Measurements from ENCODE around the gene CAVIN3. TPM values are rescaled to one million over a fixed set of nuclear protein-coding genes. Genes with fewer than 3 reads are reported as not detected.

CAVIN3 gene
- total RNA-seq, 2 experiments from 2014 or later = 0.27 TPM; not detected in 1

DNA sequence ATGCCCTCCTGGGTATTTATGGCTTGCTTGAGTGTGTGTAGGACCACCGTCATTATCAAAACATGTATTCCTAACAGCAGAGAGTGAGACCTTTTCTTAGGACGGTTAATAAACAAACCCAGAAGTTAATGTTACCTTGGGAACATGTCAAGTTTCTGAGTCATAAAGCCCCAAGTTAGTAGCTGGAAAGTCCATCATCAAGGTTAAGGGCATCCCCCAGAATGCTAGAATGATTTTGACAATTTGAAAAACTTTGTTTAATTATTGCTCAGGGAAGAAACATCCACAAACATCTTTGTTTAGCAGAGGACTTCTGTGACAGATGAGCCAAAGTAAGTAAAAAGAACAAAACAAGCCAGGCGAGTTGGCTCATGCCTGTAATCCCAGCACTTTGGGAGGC, 20.0 kb downstream of the CAVIN3 start:
- CTCF ChIA-PET = no interaction called here
- Histone ChIP-seq H3K9me3 (ENCODE audit: control insufficient read depth in 1 of 2, insufficient read depth in 1 of 2, low read length in 2 of 2) (no peaks in the 10 kb centered on the region), H3K27me3 (ENCODE audit: control insufficient read depth in 1 of 2, insufficient read depth in 2 of 2, low read length in 2 of 2) (peaks cover 0 to 5% of the 10 kb centered on the region in 2 experiments), H3K4me3 (ENCODE audit: low read length) (no peak overlapping the region), H3K4me1 (ENCODE audit: insufficient read depth, low read length) (no peaks in the 10 kb centered on the region), H3K36me3 (ENCODE audit: insufficient read depth, low read length) (no peaks in the 10 kb centered on the region), H3K27ac (ENCODE audit: low read depth in 1 of 2, low read length in 2 of 2) (no peak overlapping the region)
- intact Hi-C loops (cut with DNase I, micrococcal nuclease) = no loop called here
- DNase-seq (no peak), ATAC-seq (ENCODE audit: poor library complexity) (no peak)
- POLR2A ChIA-PET = no interaction called here
- Mint-ChIP-seq H3K36me3 (ENCODE audit: low read depth) (no peaks in the 10 kb centered on the region), H3K9me3 (no peaks in the 10 kb centered on the region), H3K27ac (no peak overlapping the region), H3K27me3 (peaks cover 47% of the 10 kb centered on the region), H3K4me1 (ENCODE audit: low read depth) (no peaks in the 10 kb centered on the region), H3K4me3 (no peak overlapping the region)
- TF ChIP-seq, protein P1, sequence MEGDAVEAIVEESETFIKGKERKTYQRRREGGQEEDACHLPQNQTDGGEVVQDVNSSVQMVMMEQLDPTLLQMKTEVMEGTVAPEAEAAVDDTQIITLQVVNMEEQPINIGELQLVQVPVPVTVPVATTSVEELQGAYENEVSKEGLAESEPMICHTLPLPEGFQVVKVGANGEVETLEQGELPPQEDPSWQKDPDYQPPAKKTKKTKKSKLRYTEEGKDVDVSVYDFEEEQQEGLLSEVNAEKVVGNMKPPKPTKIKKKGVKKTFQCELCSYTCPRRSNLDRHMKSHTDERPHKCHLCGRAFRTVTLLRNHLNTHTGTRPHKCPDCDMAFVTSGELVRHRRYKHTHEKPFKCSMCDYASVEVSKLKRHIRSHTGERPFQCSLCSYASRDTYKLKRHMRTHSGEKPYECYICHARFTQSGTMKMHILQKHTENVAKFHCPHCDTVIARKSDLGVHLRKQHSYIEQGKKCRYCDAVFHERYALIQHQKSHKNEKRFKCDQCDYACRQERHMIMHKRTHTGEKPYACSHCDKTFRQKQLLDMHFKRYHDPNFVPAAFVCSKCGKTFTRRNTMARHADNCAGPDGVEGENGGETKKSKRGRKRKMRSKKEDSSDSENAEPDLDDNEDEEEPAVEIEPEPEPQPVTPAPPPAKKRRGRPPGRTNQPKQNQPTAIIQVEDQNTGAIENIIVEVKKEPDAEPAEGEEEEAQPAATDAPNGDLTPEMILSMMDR (IDR thresholded peaks at IDR 0.05) = no peak

DNA sequence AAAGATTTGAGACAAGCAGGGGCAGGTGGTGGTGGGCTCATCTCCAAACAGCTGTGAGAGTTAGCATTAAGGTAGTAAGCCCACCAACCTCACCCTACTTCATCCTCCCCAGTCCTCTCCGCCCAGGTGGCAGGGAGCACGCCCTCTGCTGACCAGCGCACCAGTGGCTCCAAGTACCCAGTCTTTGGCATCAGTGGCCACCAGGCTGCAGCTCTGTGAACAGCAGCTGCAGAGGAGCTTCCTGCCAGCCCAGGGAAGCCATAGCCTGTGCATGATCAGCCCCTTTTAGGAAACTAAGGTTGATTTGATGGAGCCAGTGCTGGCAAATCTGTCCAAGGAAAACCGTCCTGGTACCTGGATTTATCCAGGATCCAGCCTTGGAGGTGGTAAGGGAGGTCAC, 21.7 kb downstream of the CAVIN3 start:
- H3K4me1 Mint-ChIP-seq (ENCODE audit: low read depth) = no peaks in the 10 kb centered on the region
- Histone ChIP-seq H3K4me3 (ENCODE audit: low read length) (no peak overlapping the region), H3K27ac (ENCODE audit: low read depth in 1 of 2, low read length in 2 of 2) (no peak overlapping the region), H3K36me3 (ENCODE audit: insufficient read depth, low read length) (no peaks in the 10 kb centered on the region), H3K4me1 (ENCODE audit: insufficient read depth, low read length) (no peaks in the 10 kb centered on the region), H3K27me3 (ENCODE audit: control insufficient read depth in 1 of 2, insufficient read depth in 2 of 2, low read length in 2 of 2) (peaks cover 0 to 2% of the 10 kb centered on the region in 2 experiments), H3K9me3 (ENCODE audit: control insufficient read depth in 1 of 2, insufficient read depth in 1 of 2, low read length in 2 of 2) (no peaks in the 10 kb centered on the region)
- TF ChIP-seq, protein P1 (IDR thresholded peaks at IDR 0.05) = no peak
- H3K4me3 Mint-ChIP-seq = no peak overlapping the region
- H3K27me3 Mint-ChIP-seq = peaks cover 46% of the 10 kb centered on the region
- no peaks in the 10 kb centered on the region for H3K9me3 Mint-ChIP-seq
- intact Hi-C loops (cut with DNase I, micrococcal nuclease) = loop anchor here in 1 of 2 experiments (5.0 kb wide), 1 partner anchor 209 kb away; no protein-coding TSS in a partner anchor
- H3K27ac Mint-ChIP-seq = no peak overlapping the region
- H3K36me3 Mint-ChIP-seq (ENCODE audit: low read depth) = no peaks in the 10 kb centered on the region
- DNase-seq (peak in 1 of 14 experiments; percentile 14), ATAC-seq (ENCODE audit: poor library complexity) (no peak)
- CTCF ChIA-PET = no interaction called here
- POLR2A ChIA-PET = no interaction called here

DNA sequence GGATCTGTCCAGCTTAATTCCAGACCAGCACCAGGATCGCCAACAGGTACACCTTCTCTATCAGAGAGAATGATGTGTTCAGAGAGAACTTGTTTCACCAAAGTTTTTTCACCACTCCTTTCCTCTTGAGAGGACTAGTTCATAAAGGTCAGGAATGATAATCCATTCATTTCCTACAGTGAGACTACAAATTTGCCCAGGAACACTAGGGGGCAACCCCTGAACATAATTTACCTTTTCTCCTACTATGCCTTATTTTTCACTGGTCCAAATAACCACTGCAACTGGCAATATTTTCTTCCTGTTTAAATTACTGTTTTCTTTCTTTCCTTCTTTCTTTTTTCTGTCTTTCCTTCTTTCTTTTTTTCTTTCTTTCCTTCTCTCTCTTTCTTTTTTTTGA, 22.5 kb downstream of the CAVIN3 start:
- no peak overlapping the region for H3K4me3 ChIP-seq (ENCODE audit: low read length)
- Mint-ChIP-seq H3K4me3 (no peak overlapping the region), H3K36me3 (ENCODE audit: low read depth) (no peaks in the 10 kb centered on the region), H3K27me3 (peaks cover 51% of the 10 kb centered on the region), H3K9me3 (no peaks in the 10 kb centered on the region), H3K4me1 (ENCODE audit: low read depth) (no peaks in the 10 kb centered on the region), H3K27ac (no peak overlapping the region)
- TF ChIP-seq, protein P1 (IDR thresholded peaks at IDR 0.05) = no peak
- intact Hi-C loops (cut with DNase I, micrococcal nuclease) = loop anchor here in 1 of 2 experiments (5.0 kb wide), 1 partner anchor 209 kb away; no protein-coding TSS in a partner anchor
- H3K4me1 ChIP-seq (ENCODE audit: insufficient read depth, low read length) = no peaks in the 10 kb centered on the region
- no peak overlapping the region for H3K27ac ChIP-seq (ENCODE audit: low read depth in 1 of 2, low read length in 2 of 2)
- POLR2A ChIA-PET = no interaction called here
- CTCF ChIA-PET = no interaction called here
- DNase-seq (no peak), ATAC-seq (ENCODE audit: poor library complexity) (no peak)
- H3K36me3 ChIP-seq (ENCODE audit: insufficient read depth, low read length) = no peaks in the 10 kb centered on the region
- no peaks in the 10 kb centered on the region for H3K9me3 ChIP-seq (ENCODE audit: control insufficient read depth in 1 of 2, insufficient read depth in 1 of 2, low read length in 2 of 2)
- H3K27me3 ChIP-seq (ENCODE audit: control insufficient read depth in 1 of 2, insufficient read depth in 2 of 2, low read length in 2 of 2) = no peaks in the 10 kb centered on the region

Data from CD4-positive, alpha-beta T cell (primary cell).